ENCODE results near the gene CORO1C. TPM values are rescaled to one million over a fixed set of nuclear protein-coding genes. Genes with fewer than 3 reads are reported as not detected.

CORO1C gene
- total and polyA plus RNA-seq, 2 experiments from 2014 or later = 170 to 403 TPM

DNA sequence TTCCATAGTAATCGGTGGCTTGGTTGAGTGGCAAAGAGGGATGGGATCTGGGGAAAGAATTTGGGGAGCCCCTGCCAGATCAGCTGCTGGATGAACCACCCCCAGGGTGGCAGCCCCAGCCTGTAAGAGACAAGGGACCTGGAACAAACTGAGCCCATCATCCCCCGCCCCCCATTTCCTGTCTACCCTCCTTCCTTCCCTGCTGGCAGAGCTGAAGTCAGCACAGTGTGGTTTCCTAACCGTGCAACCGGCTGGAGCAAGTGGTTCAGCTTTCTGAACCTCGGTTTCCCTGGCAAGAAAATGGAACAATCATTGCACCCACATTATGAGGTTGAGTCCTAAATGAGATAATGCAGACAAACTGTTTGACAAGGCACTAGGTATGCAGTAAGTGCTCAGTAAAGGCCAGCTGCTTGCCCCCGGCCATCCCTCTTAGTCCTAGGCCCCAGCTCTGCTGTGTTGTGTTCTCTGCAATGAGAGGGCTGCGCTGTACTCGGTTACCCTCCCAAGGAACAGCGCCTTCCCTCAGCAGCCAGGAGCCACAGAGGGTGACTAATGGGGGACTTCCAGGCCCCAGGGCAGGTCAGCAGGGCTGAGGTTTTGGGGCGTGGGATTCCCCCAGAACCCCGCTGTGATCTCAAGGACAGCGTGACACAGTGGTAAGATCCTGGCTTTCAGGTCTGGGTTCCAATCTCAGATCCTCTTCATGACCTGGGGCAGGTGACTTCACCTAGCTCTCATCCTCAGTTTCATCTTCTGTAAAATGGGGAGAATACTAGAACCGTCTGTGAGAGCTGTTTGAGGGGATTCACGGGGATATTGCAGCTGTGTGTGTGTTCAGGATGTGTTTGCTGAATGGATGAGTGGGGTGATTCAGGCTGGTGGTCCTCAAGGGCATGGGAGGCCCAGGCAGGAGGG is 114.1 kb downstream of the CORO1C start:
- Histone ChIP-seq H3K36me3 (ENCODE audit: low read depth) (no peaks in the 10 kb centered on the region), H3K9me2 (ENCODE audit: insufficient read depth) (no peaks in the 10 kb centered on the region), H3K4me1 (ENCODE audit: insufficient read depth) (peaks cover 15% of the 10 kb centered on the region), H4K20me1 (ENCODE audit: insufficient read depth) (no peaks in the 10 kb centered on the region), H3K4me2 (ENCODE audit: unreplicated experiment) (no peak overlapping the region), H3K9me3 (ENCODE audit: low read depth) (no peaks in the 10 kb centered on the region), H3K9ac (no peak overlapping the region), H3F3A (ENCODE audit: insufficient read depth) (peaks cover 29% of the 10 kb centered on the region; the same call in 1 of the 2 replicates), H2AFZ (no peak overlapping the region), H3K4me3 (no peak overlapping the region), H3K79me2 (ENCODE audit: insufficient read depth) (no peaks in the 10 kb centered on the region), H3K27ac (no peak overlapping the region), H3K27me3 (replicated peaks; ENCODE audit: insufficient read depth) (no peaks in the 10 kb centered on the region)
- 87% methylated on average over 14 of the region's 14 CpGs for WGBS, 2 experiments (ENCODE audit: low coverage in 1 of 2, low lambda C conversion rate in 2 of 2, missing lambda C conversion rate in 2 of 2)
- TF ChIP-seq EZH2phosphoT487 (IDR thresholded peaks at IDR 0.05; ENCODE audit: insufficient read depth, low read depth) = no peak
- TF ChIP-seq EZH2 (IDR thresholded peaks at IDR 0.05; ENCODE audit: insufficient read depth, poor library complexity, severe bottlenecking) = no peak
- no peak for DNase-seq
- in situ Hi-C loops (cut with MboI) = loop anchor here (5.0 kb wide), 1 partner anchor 45 kb away; no protein-coding TSS in a partner anchor

- TF ChIP-seq EZH2phosphoT487 (IDR thresholded peaks at IDR 0.05; ENCODE audit: insufficient read depth, low read depth) = no peak
- no peak for TF ChIP-seq EZH2 (IDR thresholded peaks at IDR 0.05; ENCODE audit: insufficient read depth, poor library complexity, severe bottlenecking)
- H4K20me1 ChIP-seq (ENCODE audit: insufficient read depth) = no peaks in the 10 kb centered on the region
- in situ Hi-C loops (cut with MboI) = loop anchor here (5.0 kb wide), 1 partner anchor 44 kb away; no protein-coding TSS in a partner anchor
Observed at GRCh38 chr12:108616359-108616758, 115.0 kb downstream of the CORO1C start.

DNA sequence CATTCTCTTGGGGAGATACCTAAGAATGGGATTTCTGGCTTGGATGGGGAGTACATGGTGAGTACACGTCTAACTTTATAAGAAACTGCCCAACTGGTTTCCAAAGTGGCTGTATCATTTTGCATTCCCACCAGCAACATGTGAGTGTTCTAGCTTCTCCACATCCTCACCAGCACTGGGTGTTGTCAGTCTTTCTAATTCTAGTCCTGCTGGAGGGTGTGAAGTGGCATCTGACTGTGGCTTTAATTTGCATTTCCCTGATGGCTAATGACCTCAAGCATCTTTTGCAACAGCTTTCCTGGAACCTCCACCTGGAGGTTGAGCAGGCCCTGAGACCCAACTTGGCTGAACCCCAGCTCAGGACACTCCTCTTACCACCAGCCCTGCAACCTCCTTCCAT is 115.4 kb downstream of the CORO1C start:
- no peak overlapping the region for H3K9ac ChIP-seq
- peaks cover 24% of the 10 kb centered on the region for H3K4me1 ChIP-seq (ENCODE audit: insufficient read depth)
- in situ Hi-C loops (cut with MboI) = loop anchor here (5.0 kb wide), 1 partner anchor 44 kb away; no protein-coding TSS in a partner anchor
- H4K20me1 ChIP-seq (ENCODE audit: insufficient read depth) = no peaks in the 10 kb centered on the region
- H3K79me2 ChIP-seq (ENCODE audit: insufficient read depth) = no peaks in the 10 kb centered on the region
- no peak for DNase-seq
- no peak overlapping the region for H3K4me3 ChIP-seq
- 81 to 88% methylated on average over 1 of the region's 1 CpG for WGBS, 2 experiments (ENCODE audit: low coverage in 1 of 2, low lambda C conversion rate in 2 of 2, missing lambda C conversion rate in 2 of 2)
- no peak overlapping the region for H3K4me2 ChIP-seq (ENCODE audit: unreplicated experiment)
- H3K9me2 ChIP-seq (ENCODE audit: insufficient read depth) = no peaks in the 10 kb centered on the region
- H3K9me3 ChIP-seq (ENCODE audit: low read depth) = no peaks in the 10 kb centered on the region
- peaks cover 42% of the 10 kb centered on the region for H3F3A ChIP-seq (ENCODE audit: insufficient read depth)
- no peaks in the 10 kb centered on the region for H3K27me3 ChIP-seq (replicated peaks; ENCODE audit: insufficient read depth)
- H3K36me3 ChIP-seq (ENCODE audit: low read depth) = no peaks in the 10 kb centered on the region
- TF ChIP-seq EZH2 (IDR thresholded peaks at IDR 0.05; ENCODE audit: insufficient read depth, poor library complexity, severe bottlenecking) (no peak), EZH2phosphoT487 (IDR thresholded peaks at IDR 0.05; ENCODE audit: insufficient read depth, low read depth) (no peak)
- H2AFZ ChIP-seq = no peak overlapping the region
- H3K27ac ChIP-seq = no peak overlapping the region

More at GRCh38 chr12:108616359-108616758, 115.0 kb downstream of the CORO1C start:
- DNase-seq = no peak
- Histone ChIP-seq H3K4me2 (ENCODE audit: unreplicated experiment) (no peak overlapping the region), H3K27ac (no peak overlapping the region), H3K4me3 (no peak overlapping the region), H2AFZ (no peak overlapping the region), H3K9ac (no peak overlapping the region), H3K27me3 (replicated peaks; ENCODE audit: insufficient read depth) (no peaks in the 10 kb centered on the region), H3F3A (ENCODE audit: insufficient read depth) (peaks cover 38% of the 10 kb centered on the region), H3K36me3 (ENCODE audit: low read depth) (no peaks in the 10 kb centered on the region), H3K9me2 (ENCODE audit: insufficient read depth) (no peaks in the 10 kb centered on the region), H3K9me3 (ENCODE audit: low read depth) (no peaks in the 10 kb centered on the region), H3K4me1 (ENCODE audit: insufficient read depth) (peaks cover 24% of the 10 kb centered on the region), H3K79me2 (ENCODE audit: insufficient read depth) (no peaks in the 10 kb centered on the region)
- 95 to 100% methylated on average over 2 of the region's 2 CpGs for WGBS, 2 experiments (ENCODE audit: low coverage in 1 of 2, low lambda C conversion rate in 2 of 2, missing lambda C conversion rate in 2 of 2)

DNA sequence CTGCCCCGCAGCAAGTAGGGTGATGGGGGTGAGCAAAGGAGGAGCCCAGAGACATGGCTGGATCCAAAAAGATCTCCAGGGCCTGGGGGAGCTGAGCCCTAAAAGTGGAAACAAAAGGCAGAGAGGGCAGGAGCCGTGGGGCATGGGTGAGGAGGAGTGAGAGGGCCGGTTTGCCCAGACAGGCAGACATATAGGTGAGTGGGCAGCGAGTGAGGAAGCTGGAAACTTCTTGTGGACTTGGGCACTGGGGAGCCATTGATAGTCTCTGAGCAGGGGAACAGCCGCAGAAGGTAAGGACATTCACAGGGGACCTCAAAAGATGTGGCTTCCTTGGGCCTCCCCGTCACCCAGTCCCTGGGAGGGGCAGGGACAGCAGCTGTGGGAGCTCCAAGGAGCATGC is 116.7 kb downstream of the CORO1C start:
- Histone ChIP-seq H3K4me1 (ENCODE audit: insufficient read depth) (peaks cover 32% of the 10 kb centered on the region), H2AFZ (no peak overlapping the region), H3K79me2 (ENCODE audit: insufficient read depth) (no peaks in the 10 kb centered on the region), H3K4me2 (ENCODE audit: unreplicated experiment) (no peak overlapping the region), H3K27ac (no peak overlapping the region), H3K9me2 (ENCODE audit: insufficient read depth) (no peaks in the 10 kb centered on the region), H3K4me3 (no peak overlapping the region), H4K20me1 (ENCODE audit: insufficient read depth) (no peaks in the 10 kb centered on the region), H3K9ac (no peak overlapping the region), H3K9me3 (ENCODE audit: low read depth) (no peaks in the 10 kb centered on the region), H3F3A (ENCODE audit: insufficient read depth) (peaks cover 39% of the 10 kb centered on the region), H3K36me3 (ENCODE audit: low read depth) (no peaks in the 10 kb centered on the region), H3K27me3 (replicated peaks; ENCODE audit: insufficient read depth) (no peaks in the 10 kb centered on the region)
- DNase-seq = no peak
- TF ChIP-seq EZH2phosphoT487 (IDR thresholded peaks at IDR 0.05; ENCODE audit: insufficient read depth, low read depth) (no peak), EZH2 (IDR thresholded peaks at IDR 0.05; ENCODE audit: insufficient read depth, poor library complexity, severe bottlenecking) (no peak)
- in situ Hi-C loops (cut with MboI) = loop anchor here (5.0 kb wide), 1 partner anchor 42 kb away; no protein-coding TSS in a partner anchor
- 93 to 94% methylated on average over 6 of the region's 6 CpGs for WGBS, 2 experiments (ENCODE audit: low coverage in 1 of 2, low lambda C conversion rate in 2 of 2, missing lambda C conversion rate in 2 of 2)
